ENCODE data around the gene ST6GALNAC3. TPM values are rescaled to one million over a fixed set of nuclear protein-coding genes. Genes with fewer than 3 reads are reported as not detected.

ST6GALNAC3 gene
- total RNA-seq, 1 donor from 2014 or later, result 0.72 TPM

- ATAC-seq, result no peak
These were observed 456.4 kb downstream of the ST6GALNAC3 start for GRCh38 chr1:76530953-76531352.

- ATAC-seq, result no peak
These were observed 467.1 kb downstream of the ST6GALNAC3 start for GRCh38 chr1:76541618-76542017.

GRCh38 chr1:76542359-76542758 lies 467.8 kb downstream of the ST6GALNAC3 start:
- ATAC-seq, result no peak

DNA sequence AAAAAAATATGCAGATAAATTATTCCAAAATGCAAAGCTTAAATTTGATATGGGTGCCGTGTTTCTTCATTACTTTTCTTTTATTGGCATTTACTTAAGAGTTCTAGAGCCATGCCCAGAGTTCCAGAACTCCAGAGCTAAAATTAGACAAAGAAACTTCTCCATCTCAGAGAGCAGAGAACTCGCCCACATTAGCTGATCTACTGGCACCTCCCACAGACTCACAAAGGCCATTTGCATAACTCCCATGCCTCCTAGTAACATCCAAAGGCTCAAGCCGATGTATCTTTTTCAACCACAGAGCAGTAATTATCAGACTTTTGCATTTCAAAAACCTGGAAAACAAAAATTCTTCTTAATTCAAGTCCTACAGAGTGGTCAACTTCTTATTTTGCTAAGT lies 468.9 kb downstream of the ST6GALNAC3 start:
- ATAC-seq, result no peak

GRCh38 chr1:76546354-76546933 lies 471.9 kb downstream of the ST6GALNAC3 start:
- ATAC-seq, result no peak

- no peak for ATAC-seq
These were observed 473.4 kb downstream of the ST6GALNAC3 start for GRCh38 chr1:76547916-76548315.

DNA sequence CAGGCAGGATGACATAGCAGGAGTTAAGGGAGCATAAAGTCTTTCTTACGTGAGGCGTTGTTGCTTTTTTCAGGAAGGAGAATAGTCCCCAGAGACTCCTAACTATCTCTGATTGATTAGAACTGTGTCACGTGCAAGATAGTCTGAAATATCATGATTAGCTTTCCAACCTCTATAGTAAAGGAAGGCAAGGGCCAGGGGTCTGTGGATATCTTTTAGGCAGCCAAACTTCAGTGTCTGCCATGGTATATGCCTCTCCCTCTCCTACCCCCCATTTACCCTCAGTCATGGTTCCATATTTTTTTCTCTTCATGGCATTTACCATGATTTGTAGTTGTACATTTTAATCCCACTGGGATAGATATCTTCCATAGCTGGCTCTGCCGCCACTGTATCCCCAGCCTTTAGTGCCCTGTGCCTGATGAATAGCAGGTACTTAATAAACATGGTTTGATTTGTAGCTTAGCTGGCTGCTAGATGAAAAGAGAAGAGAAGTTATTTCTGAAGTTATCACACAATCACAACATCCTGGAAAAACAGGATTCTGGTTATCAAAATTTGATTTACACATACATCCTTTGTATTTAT lies 474.1 kb downstream of the ST6GALNAC3 start:
- ATAC-seq, result no peak

DNA sequence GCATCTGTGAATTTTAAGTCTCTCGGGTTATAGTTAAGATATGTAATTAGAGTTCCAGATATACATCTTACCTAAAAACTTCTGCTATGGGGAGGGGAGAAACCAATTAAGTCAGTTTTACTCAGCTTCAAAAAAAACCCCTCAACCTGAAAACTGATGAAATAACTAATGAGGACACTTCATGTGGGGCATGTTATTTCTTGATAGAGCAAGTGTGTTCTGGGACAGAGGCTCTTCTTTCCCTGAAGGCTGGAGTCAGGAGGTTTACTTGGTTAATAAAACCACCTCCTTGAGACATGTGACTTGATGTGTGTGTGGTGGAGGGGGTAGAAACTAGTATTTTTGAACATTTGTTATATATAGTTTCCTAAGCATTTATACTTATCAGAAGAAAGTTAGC lies 479.7 kb downstream of the ST6GALNAC3 start:
- ATAC-seq, result no peak

DNA sequence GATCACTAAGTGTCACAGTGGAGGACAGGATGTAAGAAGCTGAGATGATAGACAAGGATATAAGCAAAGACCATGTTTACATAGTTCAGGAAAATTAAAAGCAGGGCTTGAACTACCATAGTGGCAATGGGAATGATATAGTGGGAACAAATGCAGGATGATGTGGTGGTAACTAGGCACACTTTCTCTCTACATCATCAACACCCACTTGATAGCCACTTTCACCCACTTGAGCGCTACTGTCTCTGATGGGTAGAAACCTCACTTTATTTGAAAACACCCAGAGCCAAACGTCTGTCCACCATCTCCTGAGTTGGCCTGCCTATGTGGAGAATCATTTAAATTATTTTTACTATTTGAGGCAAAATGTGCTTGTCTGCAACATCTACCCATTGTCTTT lies 487.7 kb downstream of the ST6GALNAC3 start:
- no peak for ATAC-seq

DNA sequence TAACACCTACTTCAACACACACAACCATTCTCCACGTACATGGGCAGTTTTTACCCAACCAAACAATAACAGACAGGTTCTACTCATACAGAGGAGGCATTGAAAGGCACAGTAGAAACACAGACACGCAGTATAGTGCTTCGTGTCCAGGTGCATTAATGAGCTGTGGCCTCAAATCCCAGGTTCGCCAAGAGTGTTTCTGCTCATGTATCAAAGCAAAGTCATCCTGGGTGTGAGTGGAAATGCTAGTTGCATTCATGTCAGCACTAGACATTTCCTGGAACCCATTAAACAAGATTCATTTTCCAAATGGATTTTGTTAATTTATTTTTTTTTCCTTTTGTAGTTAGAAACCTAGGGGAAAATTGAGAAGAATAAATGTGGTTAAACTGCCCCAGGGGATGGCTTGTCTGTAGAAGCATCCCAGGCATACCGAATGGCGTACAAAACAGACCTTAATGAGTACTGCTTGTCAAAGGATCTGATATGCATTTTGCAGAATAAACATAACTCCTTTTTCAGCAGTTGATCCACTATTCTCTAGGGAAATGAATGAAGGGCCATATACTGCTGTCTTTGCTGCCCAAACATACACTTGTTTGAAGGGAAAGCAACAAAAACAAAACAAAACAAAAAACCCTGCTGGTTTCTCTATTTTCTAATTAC lies 494.2 kb downstream of the ST6GALNAC3 start:
- ATAC-seq, result no peak

DNA sequence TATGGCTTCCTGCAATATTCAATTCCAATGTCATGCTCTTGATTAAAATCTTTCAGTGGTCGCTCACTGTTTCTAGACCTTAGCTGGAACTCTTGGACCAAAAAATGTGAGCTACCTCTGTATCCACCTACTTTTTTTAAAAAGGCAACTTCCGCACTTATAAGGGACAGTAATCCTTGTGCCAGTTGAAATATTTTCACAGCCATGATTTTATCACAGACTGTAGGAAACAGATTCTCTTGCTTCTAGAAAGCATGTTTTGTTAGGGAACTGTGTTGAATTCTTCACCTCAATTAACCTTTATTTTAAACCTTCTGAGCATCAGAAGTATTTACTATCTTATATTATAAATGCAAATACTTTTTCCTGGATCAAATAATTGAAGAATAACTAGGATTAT lies 496.7 kb downstream of the ST6GALNAC3 start:
- ATAC-seq, result no peak

- ATAC-seq, result no peak
These were observed 497.7 kb downstream of the ST6GALNAC3 start for GRCh38 chr1:76572229-76572628.

DNA sequence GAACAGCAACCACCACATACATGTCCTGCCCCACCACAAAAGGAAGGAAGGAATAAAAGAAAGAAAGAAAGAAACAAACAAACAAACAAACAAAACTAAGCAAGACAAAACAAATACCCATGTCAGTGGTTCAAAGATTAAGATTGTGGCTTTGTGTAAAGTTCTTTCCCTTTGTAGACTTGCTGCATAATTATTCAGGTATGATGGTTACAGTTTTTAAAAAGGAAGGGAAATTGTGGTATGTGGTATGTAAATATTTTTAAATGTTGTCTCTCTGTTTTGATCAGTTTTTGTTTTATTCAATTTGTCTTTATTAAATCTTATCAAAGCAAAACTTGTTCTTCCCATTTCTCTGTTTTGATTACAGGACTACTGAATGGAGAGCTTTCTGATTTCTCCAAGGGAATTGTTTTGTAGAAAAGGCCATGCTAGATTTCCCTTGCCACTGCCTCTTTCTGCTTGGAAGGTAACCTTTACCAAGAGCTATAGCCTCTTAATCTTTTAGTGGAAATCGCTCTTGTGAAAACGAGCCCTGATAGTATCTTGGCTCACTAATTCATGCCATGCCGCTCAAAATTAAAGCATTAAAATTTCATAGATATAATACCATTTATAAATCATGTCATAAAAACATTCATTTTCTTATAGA lies 502.5 kb downstream of the ST6GALNAC3 start:
- ATAC-seq, result no peak

DNA sequence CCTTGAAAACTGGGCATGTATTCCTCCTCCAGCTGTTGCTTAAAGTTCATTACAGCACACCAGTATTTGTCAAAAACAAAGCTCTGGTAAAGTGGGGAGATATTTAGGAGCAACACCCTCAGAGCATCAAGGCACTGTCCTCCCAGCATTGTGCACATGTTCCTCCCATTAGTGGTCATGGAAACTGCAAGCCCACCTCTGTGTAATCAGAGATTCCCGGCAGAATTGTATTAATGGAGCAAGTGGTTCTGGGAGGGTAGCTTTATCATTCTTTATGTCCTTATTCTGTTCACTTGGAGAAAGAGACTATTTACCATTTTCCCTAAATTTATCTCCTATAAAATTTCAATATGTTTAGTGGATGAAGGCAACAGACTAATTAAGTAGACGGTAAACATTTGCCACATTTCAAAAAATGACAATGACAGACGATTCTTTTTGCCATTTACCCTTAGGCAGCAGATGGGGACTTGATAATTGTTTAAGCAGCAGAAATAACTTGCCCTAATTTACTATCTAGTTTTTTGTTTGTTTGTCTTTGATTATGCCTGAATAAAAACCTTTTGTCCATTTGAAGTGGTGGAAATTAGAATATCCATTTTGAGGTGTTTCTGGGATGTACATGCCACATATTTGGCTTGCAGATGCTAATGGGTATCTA lies 503.1 kb downstream of the ST6GALNAC3 start:
- no peak for ATAC-seq

DNA sequence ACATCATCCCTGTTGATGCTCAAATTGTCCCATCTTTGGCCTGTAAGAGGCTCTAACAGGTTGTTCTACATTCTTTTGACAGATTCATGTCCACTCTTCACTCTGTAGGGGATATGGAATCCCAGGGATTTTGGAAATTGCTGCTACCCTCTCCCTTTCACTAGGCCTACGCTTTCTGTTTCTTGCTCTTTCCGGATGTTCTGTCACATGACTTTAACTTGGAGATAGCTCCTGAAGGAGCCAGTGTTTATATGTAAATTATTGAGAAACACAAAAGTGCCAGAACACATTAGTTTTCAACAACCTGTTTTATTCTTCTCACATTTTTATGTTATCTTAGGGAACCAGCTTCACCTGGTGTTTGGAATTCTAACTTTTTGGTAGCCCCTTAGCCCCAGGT lies 505.7 kb downstream of the ST6GALNAC3 start:
- no peak for ATAC-seq

GRCh38 chr1:76581712-76582111 lies 507.2 kb downstream of the ST6GALNAC3 start:
- no peak for ATAC-seq

DNA sequence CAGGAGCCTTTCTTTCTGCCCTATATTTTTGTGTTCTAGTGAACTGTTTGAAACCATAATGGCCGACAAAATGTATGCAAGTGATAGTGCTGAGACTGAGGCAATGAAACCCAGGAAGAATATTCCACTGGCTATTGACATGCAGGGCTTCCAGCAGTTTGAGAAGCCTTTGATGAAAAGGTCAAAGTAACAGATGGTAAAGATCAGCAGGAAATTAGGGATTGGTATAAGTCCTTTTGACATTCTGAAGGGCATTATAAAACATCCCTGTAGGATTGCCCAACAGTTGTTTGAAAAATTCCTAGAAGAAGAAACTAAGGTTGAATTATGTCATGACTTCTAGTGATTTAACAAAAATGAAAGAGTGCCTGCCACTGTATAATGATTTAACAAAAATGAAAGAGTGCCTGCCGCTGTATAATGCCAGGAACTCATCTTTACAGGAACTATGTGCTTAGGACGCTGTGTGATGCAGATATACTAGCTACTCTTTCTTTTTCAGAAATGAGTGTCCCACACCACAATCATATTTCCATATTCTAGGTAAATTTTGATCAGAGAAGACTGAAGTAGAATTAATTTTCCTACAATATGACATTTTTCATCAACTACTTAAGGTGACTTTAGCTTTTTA lies 508.8 kb downstream of the ST6GALNAC3 start:
- no peak for ATAC-seq

DNA sequence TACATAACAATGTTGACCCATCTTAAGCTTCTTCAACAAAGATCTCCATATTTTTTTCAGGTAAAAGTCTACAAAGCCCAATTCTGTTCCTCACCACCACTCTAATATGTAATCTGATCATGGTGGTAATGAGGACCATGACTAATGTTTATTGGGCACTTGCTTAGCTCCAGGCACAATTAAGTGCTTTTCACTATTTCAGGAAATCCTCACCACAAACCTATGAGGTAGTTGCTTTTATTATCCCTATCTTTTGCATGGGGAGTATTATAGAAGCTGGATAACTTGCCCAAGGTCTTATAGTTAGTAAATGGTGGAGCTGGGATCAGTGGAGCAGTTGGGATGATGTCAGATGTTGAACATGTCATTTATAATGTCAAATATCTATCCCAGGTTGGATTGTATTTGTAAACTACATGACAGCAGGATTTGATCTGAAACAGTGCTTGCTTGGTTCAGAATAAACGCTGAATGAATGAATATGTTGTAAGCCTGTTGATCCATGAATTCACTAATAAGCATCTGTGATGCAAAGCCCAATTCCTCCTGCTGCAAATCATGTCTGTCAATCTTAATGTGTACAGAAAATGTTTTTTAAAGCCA lies 509.4 kb downstream of the ST6GALNAC3 start:
- ATAC-seq, result no peak

DNA sequence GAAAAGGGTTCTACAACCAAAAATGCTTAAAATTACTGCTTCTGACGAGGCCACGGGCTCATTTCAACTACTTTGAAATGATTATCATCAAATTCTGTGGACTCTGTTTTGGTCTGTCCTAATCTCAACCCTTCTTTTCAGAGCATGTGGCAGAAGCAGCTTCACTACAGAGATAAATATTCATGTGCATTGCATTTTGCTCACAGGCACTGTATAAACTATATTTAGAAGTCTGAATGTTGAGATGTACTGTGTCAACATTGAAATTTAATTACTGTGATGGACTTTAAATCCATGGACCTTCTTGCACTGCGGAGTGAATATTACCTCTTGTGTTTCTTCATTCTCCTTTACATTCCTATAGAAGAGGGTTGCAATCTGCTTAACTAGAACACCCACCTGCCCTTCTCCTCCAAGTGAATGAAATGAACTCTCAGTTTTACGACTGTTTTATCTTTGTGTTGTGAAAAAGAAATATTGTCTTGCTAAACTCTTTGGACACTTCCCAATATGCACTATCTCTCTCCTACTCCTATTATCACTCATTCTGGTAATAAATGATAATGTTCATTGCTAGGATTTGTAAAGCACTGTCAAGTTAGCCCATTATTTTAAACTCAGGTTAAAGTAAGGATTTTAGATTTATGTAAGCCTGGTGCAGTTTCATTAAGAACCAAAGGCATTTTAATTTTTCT lies 511.6 kb downstream of the ST6GALNAC3 start:
- ATAC-seq, result no peak

DNA sequence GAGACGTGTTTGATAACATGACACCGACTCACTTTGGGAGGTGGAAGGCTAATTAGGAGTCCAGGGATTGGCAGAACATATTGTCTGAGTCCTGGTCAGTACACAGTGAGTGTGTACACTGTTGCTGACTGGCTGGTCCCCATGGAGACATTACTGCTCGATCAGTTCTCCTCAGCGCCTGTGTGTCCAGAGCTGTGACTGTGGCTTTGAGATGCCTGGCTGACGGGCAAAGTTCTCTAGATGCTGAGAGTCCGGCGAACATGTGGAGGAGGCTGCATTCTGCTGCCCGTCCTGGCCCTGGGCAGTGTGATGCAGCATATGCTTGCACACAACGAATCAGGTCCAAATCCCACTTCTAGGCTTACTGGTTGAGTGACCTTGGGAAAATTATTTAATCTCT lies 512.7 kb downstream of the ST6GALNAC3 start:
- no peak for ATAC-seq

GRCh38 chr1:76591461-76591860 lies 516.9 kb downstream of the ST6GALNAC3 start:
- no peak for ATAC-seq

DNA sequence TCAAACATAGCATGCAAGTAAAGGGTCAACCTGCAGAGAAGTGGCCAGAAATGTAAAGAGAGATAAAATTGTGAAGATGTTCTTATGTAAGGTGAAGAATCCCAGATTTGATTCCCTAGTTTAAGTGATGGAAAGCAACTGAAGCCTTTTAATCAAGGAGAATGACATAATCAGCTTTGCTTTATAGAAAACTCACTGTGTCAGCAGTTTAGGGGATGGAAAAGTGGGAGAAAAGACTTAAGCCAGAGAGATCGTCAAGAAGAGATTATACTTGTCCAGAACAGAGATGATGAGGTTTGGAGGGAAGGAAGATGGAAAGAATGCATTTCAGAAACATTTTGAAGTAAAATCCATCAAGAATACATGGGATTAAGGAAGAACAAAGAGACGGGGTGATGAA lies 517.4 kb downstream of the ST6GALNAC3 start:
- ATAC-seq, result no peak
